RWPE1 (cell line): ENCODE measurements around the gene NABP2.
A peak's percentile ranks its signal among the peaks of the same experiment; 100 is the strongest.
"Not testable (repeated sequence)": the region's sequence is repeated elsewhere in the genome, so short reads cannot be mapped to it uniquely, and the experiment has no call there.

Experiments
- CTCF ChIA-PET: fragments of 350-600 bp; sonication (Branson Sonifier 250); formaldehyde crosslinking; extraction: SDS; loops from one replicate; lab custom pipeline; 2021; lab: Yijun Ruan, JAX
- POLR2A ChIA-PET: fragments of 400-600 bp; formaldehyde crosslinking; extraction: SDS; loops from one replicate; lab custom pipeline; 2020; ENCODE audit warnings: antibody characterized with exemption; ENCODE audit not compliant: low non-redundant PET; lab: Yijun Ruan, JAX
- DNase-seq: peaks from one replicate; pipeline ENCODE4 v3.0.0; 2012; ENCODE audit warnings: low spot score
- H3K27ac ChIP-seq: fragments of 450-650 bp; 2 replicates; pipeline ENCODE4 v1.5.1; 2017
- TF ChIP-seq, protein P1 (sequence below): fragments of 450-650 bp; conservative IDR thresholded peaks from 2 replicates; pipeline ENCODE4 v1.5.1; 2017; ENCODE audit warnings: low read depth, mild to moderate bottlenecking

NABP2 gene

DNA sequence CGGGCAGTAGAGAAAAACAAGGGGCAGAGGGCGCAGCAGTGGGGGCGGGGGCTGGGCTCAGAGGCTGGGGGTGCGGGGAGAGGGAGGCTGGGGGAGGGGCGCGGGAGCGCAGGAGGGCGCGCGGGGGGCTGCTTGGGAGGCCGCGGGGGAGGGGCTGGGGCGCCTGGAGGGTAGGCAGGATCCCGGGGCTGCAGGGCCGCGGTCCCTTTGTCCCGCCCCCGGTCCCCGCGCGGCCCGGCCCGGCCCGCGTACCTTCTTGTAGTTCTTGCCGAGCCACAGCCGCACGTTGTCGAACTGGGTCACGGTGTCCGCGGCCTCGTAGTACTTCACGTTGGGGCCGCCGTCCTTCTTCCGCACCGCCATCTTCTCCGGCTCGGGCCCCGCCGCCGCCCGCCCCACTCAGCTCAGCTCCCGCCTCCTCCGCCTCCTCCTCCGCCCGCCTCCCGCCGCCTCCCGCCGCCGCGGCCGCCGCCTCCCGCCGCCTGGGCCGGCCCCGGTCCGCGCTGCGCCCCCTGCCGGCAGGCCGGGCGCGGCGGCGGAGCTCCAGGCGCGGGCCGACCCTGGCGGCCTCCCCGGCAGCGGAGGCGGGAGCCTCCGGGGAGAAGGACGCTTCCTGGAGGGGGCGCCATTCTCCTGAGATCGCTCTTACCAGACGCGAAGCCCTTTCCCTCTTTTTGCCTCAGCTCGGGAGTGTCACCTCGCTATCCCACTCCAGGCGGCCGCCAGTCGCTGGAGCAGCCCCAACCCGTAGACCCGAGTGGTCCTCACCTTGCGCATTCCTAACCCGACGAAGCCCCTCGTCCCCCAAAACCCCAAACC lies 34.8 kb upstream of the NABP2 start, which contains the start of gene SMARCC2:
TSS of gene SMARCC2 (minus strand) at position 385 of the 819 bp plus-strand sequence. CDS start at position 363, 22 bp downstream.
- TF ChIP-seq, protein P1, sequence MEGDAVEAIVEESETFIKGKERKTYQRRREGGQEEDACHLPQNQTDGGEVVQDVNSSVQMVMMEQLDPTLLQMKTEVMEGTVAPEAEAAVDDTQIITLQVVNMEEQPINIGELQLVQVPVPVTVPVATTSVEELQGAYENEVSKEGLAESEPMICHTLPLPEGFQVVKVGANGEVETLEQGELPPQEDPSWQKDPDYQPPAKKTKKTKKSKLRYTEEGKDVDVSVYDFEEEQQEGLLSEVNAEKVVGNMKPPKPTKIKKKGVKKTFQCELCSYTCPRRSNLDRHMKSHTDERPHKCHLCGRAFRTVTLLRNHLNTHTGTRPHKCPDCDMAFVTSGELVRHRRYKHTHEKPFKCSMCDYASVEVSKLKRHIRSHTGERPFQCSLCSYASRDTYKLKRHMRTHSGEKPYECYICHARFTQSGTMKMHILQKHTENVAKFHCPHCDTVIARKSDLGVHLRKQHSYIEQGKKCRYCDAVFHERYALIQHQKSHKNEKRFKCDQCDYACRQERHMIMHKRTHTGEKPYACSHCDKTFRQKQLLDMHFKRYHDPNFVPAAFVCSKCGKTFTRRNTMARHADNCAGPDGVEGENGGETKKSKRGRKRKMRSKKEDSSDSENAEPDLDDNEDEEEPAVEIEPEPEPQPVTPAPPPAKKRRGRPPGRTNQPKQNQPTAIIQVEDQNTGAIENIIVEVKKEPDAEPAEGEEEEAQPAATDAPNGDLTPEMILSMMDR: peak; percentile 99
- H3K27ac ChIP-seq: peak within 1 kb of the TSS; percentile 96
- DNase-seq: peak; percentile 91
- ChIA-PET POLR2A (interaction anchor here (0.5 to 1.1 kb wide), 9 partner anchors 25 to 960 kb away, joined by 3 to 6 read pairs (median 4); partner anchors contain the start of genes ESYT1, MYL6, RNF41 and ZC3H10), CTCF (interaction anchor here (0.5 to 4.3 kb wide), 31 partner anchors 10 to 639 kb away, joined by 3 to 36 read pairs (median 5); partner anchors contain the start of genes ANKRD52, ESYT1, RNF41 and ZC3H10)

GRCh38 chr12:56189918-56190694 lies 34.0 kb upstream of the NABP2 start:
- POLR2A ChIA-PET: interaction anchor here (0.6 to 1.1 kb wide), 6 partner anchors 25 to 960 kb away, joined by 3 to 6 read pairs (median 4); partner anchors contain the start of genes ESYT1, MYL6, RNF41 and ZC3H10
- TF ChIP-seq, protein P1: no peak
- CTCF ChIA-PET: interaction anchor here (0.5 to 4.3 kb wide), 26 partner anchors 9 to 453 kb away, joined by 3 to 36 read pairs (median 5); partner anchors contain the start of genes ANKRD52, ESYT1, RNF41 and ZC3H10
- DNase-seq: peak; percentile 71
- H3K27ac ChIP-seq: peak overlapping the region; percentile 96

GRCh38 chr12:56190695-56191155 lies 33.4 kb upstream of the NABP2 start:
- H3K27ac ChIP-seq: peak overlapping the region; percentile 96
- POLR2A ChIA-PET: interaction anchor here (0.7 kb wide), 1 partner anchor 24 kb away, joined by 5 read pairs; no protein-coding TSS in a partner anchor
- TF ChIP-seq, protein P1: no peak
- DNase-seq: no peak
- CTCF ChIA-PET: interaction anchor here (1.1 to 4.3 kb wide), 3 partner anchors 11 to 126 kb away, joined by 4 to 21 read pairs (median 11); partner anchors contain the start of gene ESYT1

GRCh38 chr12:56192582-56192981 lies 31.6 kb upstream of the NABP2 start:
- ChIA-PET CTCF (no interaction called here), POLR2A (no interaction called here)
- no peak overlapping the region for H3K27ac ChIP-seq
- DNase-seq: no peak
- TF ChIP-seq, protein P1: no peak

- TF ChIP-seq, protein P1: peak; percentile 79
- CTCF ChIA-PET: no interaction called here
These were observed 31.0 kb upstream of the NABP2 start for GRCh38 chr12:56193025-56193578.

DNA sequence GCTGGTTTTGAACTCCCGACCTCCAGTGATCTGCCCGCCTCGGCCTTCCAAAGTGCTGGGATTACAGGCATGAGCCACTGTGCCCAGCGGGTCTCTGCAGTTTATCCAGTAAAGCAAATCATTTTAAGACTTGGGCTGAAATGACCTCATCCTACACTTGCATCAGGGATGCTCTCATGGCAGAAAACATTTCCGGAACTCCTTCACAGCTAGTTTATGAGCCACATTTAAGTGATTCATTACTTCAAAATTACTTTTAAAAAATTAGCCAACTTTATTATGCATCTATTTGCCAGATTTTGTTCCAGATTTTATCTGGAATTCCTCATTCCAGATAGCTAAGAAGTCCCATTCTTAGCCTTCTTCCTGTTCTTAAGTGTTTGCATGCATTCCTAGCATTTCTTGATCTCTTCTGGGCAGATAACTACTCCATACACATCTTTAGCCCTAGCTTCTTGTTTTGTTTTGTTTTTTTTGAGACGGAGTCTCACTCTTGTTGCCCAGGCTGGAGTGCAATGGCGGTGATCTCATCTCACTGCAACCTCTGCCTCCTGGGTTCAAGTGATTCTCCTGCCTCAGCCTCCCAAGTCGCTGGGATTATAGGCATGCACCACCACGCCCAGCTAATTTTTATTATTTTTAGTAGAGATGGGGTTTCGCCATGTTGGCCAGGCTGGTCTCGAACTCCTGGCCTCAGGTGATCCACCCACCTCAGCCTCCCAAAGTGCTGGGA lies 27.2 kb upstream of the NABP2 start:
- H3K27ac ChIP-seq: peak overlapping the region; percentile 64
- CTCF ChIA-PET: interaction anchor here (0.9 kb wide), 1 partner anchor 9 kb away, joined by 5 read pairs; no protein-coding TSS in a partner anchor
- POLR2A ChIA-PET, DNase-seq: not testable (repeated sequence)

More at GRCh38 chr12:56193025-56193578, 31.0 kb upstream of the NABP2 start:
- POLR2A ChIA-PET: no interaction called here
- peak; percentile 52 for DNase-seq
- H3K27ac ChIP-seq: no peak overlapping the region
